Esophagus muscularis mucosa (tissue), 4 donors: Measurements from ENCODE around the gene RILPL1. TPM values are rescaled to one million over a fixed set of nuclear protein-coding genes. Genes with fewer than 3 reads are reported as not detected.

ENCODE experiments used
- DNase-seq: peaks from one replicate; pipeline ENCODE4 v3.0.0-alpha.2; 2017; ENCODE audit errors: extremely low spot score
- H3K27ac ChIP-seq, 4 donors: fragments of 200-600 bp; sonication (generic); replicated peaks in 1 of 4; 1 replicate in 3 of 4; 2 replicates in 1 of 4; pipeline ENCODE4 v1.5.1; 2016 to 2019; ENCODE audit warnings: mild to moderate bottlenecking in 1 of 4
- H3K27me3 ChIP-seq, 4 donors: fragments of 200-600 bp; sonication (generic); one replicate each; pipeline versions ENCODE4 v1.5.1 to v1.6.0; 2016 to 2019
- H3K36me3 ChIP-seq, 4 donors: fragments of 200-600 bp; sonication (generic); one replicate each; pipeline ENCODE4 v1.5.1; 2016 to 2019
- H3K4me1 ChIP-seq, 4 donors: fragments of 200-600 bp; sonication (generic); one replicate each; pipeline ENCODE4 v1.5.1; 2016 to 2019
- H3K4me3 ChIP-seq, 4 donors: fragments of 200-600 bp; sonication (generic); 1 replicate in 2 of 4; 2 replicates in 2 of 4; pipeline ENCODE4 v1.5.1; 2016 to 2019; ENCODE audit warnings: mild to moderate bottlenecking in 4 of 4, moderate library complexity in 1 of 4
- H3K9me3 ChIP-seq, 4 donors: fragments of 200-600 bp; sonication (generic); 1 replicate in 3 of 4; 2 replicates in 1 of 4; pipeline ENCODE4 v1.5.1; 2016 to 2019
- EP300 ChIP-seq: sonication (generic); formaldehyde crosslinking; IDR thresholded peaks from one replicate; pipeline ENCODE4 v1.6.1; 2017; ENCODE audit warnings: antibody characterized with exemption
- POLR2A ChIP-seq: fragments of 450-650 bp; IDR thresholded peaks from one replicate; pipeline ENCODE4 v1.6.1; 2017; ENCODE audit warnings: antibody characterized with exemption, moderate library complexity, mild to moderate bottlenecking, low read depth
- POLR2AphosphoS5 ChIP-seq, 2 donors: sonication (generic); formaldehyde crosslinking; IDR thresholded peaks; one replicate each; pipeline ENCODE4 v1.6.1; 2017; ENCODE audit warnings: antibody characterized with exemption in 2 of 2
- WGBS: methylation state at CpG from one replicate; pipeline ENCODE4 v1.1.5; 2018; 5-methylcytosine and 5-hydroxymethylcytosine counted together
- intact Hi-C: fragments of 100-400 bp; cut with DNase I; formaldehyde crosslinking; loops from one replicate; pipeline ENCODE4 v1.15.1; 2023
- total RNA-seq, 4 donors: library from RNA; depleted of rRNA; stranded (reverse); fragments of >200 nt; gene quantifications; one replicate each; pipeline versions ENCODE4 v1.1.0 to v1.2.1, GENCODE V29; 2016
- TF ChIP-seq, protein P1 (sequence below), 3 experiments: fragments of 200-600 bp in 2 of 3; fragments of 450-650 bp in 1 of 3; sonication (generic) in 2 of 3; IDR thresholded peaks; one replicate each; pipeline ENCODE4 v1.5.1; 2017 to 2019; ENCODE audit warnings: antibody characterized with exemption in 3 of 3, mild to moderate bottlenecking in 2 of 3, moderate library complexity in 1 of 3

The RILPL1 gene
- total RNA-seq, 4 donors from 2014 or later, result 19.9 to 54.4 (median 38.4) TPM

DNA sequence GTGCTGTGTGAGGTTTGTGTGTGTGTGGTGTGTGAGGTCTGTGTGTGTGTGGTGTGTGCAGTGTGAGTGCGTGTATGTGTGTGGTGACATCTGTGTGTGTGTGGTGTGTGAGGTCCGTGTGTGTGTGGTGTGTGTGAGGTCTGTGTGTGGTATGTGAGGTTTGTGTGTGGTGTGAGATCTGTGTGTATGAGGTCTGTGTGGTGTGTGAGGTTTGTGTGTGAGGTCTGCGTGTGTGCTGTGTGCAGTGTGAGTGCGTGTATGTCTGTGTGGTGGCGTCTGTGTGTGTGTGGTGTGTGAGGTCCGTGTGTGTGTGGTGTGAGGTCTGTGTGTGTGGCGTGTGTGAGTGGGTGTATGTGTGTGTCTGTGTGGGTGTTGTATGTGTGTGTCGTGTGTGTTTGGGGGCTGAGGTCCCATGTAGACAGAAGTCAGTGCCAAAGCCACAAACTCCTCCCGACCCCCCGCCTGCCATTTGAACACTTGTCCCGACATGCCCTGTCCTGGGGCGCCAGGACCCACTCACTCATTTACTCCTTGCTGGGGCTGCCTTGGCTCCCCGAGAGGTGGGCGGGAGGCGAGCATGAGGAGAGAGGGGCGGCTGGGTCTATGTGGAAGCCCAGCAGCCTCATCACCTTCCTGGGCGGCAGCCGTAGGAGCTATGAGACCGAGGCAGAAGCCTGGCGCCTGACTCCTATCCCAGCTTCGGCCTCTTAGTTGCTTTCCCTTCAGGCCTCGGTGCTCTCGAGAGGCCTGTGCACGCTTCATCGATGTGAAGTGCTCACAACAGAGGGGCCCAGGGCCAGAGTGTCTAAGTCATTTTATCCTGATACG is 20.5 kb downstream of the RILPL1 start:
- Histone ChIP-seq H3K36me3 (peaks cover 29 to 69% (median 56%) of the 10 kb centered on the region in 4 donors), H3K27ac (no peak overlapping the region), H3K4me1 (peaks cover 0 to 18% (median 7%) of the 10 kb centered on the region in 4 donors), H3K4me3 (no peak overlapping the region), H3K9me3 (no peaks in the 10 kb centered on the region), H3K27me3 (no peaks in the 10 kb centered on the region)
- intact Hi-C loops, result no loop called here
- no peak for DNase-seq
- TF ChIP-seq POLR2A (no peak), POLR2AphosphoS5 (IDR thresholded peaks at IDR 0.05) (no peak), EP300 (no peak)
- TF ChIP-seq, protein P1, sequence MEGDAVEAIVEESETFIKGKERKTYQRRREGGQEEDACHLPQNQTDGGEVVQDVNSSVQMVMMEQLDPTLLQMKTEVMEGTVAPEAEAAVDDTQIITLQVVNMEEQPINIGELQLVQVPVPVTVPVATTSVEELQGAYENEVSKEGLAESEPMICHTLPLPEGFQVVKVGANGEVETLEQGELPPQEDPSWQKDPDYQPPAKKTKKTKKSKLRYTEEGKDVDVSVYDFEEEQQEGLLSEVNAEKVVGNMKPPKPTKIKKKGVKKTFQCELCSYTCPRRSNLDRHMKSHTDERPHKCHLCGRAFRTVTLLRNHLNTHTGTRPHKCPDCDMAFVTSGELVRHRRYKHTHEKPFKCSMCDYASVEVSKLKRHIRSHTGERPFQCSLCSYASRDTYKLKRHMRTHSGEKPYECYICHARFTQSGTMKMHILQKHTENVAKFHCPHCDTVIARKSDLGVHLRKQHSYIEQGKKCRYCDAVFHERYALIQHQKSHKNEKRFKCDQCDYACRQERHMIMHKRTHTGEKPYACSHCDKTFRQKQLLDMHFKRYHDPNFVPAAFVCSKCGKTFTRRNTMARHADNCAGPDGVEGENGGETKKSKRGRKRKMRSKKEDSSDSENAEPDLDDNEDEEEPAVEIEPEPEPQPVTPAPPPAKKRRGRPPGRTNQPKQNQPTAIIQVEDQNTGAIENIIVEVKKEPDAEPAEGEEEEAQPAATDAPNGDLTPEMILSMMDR (IDR thresholded peaks at IDR 0.05), result no peak
- WGBS, result 86% methylated on average over 26 of the region's 26 CpGs

DNA sequence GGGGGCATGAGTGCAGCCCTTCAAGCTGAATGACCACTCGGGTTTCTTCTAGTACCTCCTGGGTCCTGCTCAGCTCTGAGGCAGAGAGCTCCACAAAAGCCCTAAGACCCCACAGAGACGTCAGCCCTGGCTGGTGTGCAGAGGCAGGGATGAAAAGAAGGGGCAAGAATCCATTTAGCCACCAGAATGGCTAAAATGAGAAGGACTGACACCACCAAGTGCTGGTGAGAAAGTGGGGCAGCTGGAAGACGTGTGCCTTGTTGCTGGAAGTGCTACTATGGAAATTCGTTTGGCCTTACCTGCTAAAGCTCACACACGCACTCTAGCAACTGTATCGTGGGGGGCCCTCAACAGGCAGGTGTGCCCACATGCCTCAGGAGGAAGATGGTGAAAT is 26.7 kb downstream of the RILPL1 start:
- no peak overlapping the region for H3K27ac ChIP-seq
- no peaks in the 10 kb centered on the region for H3K27me3 ChIP-seq
- H3K36me3 ChIP-seq, result peaks cover 0 to 45% (median 33%) of the 10 kb centered on the region in 4 donors
- H3K4me3 ChIP-seq, result no peak overlapping the region
- peaks cover 0 to 8% (median 7%) of the 10 kb centered on the region in 4 donors for H3K4me1 ChIP-seq
- WGBS, result 93% methylated on average over 6 of the region's 6 CpGs
- H3K9me3 ChIP-seq, result no peaks in the 10 kb centered on the region
- no peak for TF ChIP-seq POLR2AphosphoS5 (IDR thresholded peaks at IDR 0.05)
- TF ChIP-seq, protein P1 (IDR thresholded peaks at IDR 0.05), result no peak
- no peak for DNase-seq
- intact Hi-C loops, result no loop called here

DNA sequence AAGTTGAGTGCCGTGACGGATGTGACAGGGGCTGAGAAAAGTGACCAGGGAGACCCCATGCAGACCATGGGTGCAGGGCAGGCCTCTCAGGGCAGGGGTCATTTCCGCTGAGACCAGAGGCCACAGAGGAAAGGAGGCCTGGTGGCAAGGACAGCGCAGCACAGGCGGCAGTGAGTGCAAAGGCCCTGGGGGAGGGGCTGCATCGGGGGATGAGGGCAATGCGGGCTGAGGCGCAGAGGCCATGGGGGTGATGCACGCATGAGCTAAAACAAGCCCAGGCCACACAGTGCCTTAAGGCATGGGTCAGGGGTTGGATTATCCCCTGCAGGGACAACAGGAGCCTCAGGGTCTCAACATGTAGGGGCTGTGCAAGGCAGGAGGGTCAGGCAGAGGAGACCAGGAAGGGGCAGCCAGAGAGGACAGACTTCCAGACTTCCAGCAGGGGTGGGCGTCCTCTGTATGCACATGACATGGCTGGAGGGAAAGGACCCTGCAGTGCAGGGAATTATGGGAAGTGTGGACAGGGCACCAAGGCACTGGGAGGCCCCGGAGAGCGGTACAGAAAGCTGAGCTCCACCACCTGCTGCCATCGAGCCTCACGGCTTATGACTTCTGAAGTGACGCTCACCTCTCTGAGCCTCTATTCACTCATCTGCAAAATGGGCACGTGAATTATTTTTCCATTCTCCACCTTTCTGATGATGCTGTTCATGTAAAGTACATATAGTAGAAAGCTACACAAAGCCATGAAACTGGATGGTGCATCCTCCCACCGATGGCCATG is 27.3 kb downstream of the RILPL1 start:
- Histone ChIP-seq H3K36me3 (peaks cover 0 to 39% (median 29%) of the 10 kb centered on the region in 4 donors), H3K4me1 (peaks cover 0 to 8% (median 7%) of the 10 kb centered on the region in 4 donors), H3K27ac (no peak overlapping the region), H3K27me3 (no peaks in the 10 kb centered on the region), H3K4me3 (no peak overlapping the region), H3K9me3 (no peaks in the 10 kb centered on the region)
- WGBS, result 95% methylated on average over 17 of the region's 17 CpGs
- TF ChIP-seq, protein P1 (IDR thresholded peaks at IDR 0.05), result no peak
- no peak for TF ChIP-seq POLR2A
- no peak for TF ChIP-seq POLR2AphosphoS5 (IDR thresholded peaks at IDR 0.05)
- no peak for TF ChIP-seq EP300
- no peak for DNase-seq
- intact Hi-C loops, result no loop called here

DNA sequence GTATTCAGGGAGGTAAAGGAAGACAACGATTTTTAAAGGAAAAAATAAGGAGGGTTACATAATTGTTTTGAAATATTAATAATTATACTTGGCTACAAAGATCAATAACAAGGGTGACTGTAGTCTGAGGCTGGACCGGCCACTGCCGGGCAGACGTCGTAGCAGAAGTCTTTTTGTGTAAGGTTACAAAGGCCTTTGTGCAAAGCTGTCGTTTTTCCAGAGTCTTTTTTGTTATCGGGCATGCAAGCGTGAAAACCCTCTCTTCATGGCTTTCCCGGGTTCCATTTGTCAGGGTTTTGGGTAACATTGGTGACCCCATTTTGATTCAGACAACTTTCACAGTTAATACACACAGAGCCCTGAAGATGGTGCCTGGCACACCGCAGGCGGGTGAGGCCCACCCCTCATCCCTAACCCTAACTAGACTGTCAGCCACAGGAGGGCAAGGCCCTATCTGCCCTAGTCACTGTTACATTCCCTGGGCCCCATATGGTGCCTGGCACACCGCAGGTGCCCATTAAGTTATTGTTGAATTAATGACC is 31.3 kb downstream of the RILPL1 start:
- H3K27me3 ChIP-seq, result no peaks in the 10 kb centered on the region
- peaks cover 1 to 51% (median 38%) of the 10 kb centered on the region in 4 donors for H3K36me3 ChIP-seq
- no peaks in the 10 kb centered on the region for H3K4me1 ChIP-seq
- no peak for DNase-seq
- H3K27ac ChIP-seq, result no peak overlapping the region
- TF ChIP-seq POLR2AphosphoS5 (IDR thresholded peaks at IDR 0.05) (no peak), EP300 (no peak), POLR2A (no peak)
- TF ChIP-seq, protein P1 (IDR thresholded peaks at IDR 0.05), result no peak
- H3K9me3 ChIP-seq, result no peaks in the 10 kb centered on the region
- WGBS, result 88% methylated on average over 12 of the region's 12 CpGs
- intact Hi-C loops, result no loop called here
- no peak overlapping the region for H3K4me3 ChIP-seq
